ENCODE results near the gene FOSL2. TPM values are rescaled to one million over a fixed set of nuclear protein-coding genes. Genes with fewer than 3 reads are reported as not detected.

FOSL2 gene
- total and polyA plus RNA-seq, 8 donors: 10.0 to 39.1 (median 21.1) TPM

DNA sequence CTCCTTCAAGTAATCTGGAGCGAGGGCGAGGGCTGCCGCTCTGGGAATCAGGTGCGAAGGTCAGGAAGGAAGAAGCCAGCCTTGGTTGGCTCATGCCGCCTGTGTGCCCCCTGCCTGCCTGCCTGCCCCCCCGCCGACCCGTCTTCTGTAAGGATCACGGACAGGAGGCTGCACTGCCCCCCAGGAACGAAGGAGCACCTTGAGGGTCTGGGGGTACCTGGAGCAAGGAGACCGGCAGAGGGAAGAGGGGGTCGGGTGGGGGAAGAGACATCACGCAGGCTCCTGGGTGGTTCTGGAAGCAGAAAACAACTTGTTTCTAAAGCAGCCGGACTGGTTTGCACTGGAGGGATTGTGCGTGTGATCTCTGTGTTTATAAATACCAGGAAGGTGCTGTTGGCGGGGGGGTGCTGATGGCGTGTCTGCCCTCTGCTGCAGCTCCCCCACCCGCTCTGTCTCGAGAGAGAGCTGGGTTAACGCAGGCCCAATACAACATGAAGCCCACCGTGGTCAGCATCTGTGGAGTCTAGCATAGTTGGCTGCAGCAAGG lies 1.7 kb downstream of the FOSL2 start:
- peaks cover 0 to 32% (median 19%) of the 10 kb centered on the region in 3 donors for H3K4me1 ChIP-seq
- DNase-seq (peak; percentile 55 to 83 (median 67)), FAIRE-seq (no peak), ATAC-seq (peak in 1 of 4 donors; percentile 7)
- intact Hi-C loops (cut with DNase I): no loop called here
- H3K27me3 ChIP-seq: no peaks in the 10 kb centered on the region
- 2 to 5% methylated on average over 21 of the region's 21 CpGs for WGBS, 2 donors
- H3K4me3 ChIP-seq: peak overlapping the region; percentile 66 to 87 (median 77)
- TF ChIP-seq, protein P1, sequence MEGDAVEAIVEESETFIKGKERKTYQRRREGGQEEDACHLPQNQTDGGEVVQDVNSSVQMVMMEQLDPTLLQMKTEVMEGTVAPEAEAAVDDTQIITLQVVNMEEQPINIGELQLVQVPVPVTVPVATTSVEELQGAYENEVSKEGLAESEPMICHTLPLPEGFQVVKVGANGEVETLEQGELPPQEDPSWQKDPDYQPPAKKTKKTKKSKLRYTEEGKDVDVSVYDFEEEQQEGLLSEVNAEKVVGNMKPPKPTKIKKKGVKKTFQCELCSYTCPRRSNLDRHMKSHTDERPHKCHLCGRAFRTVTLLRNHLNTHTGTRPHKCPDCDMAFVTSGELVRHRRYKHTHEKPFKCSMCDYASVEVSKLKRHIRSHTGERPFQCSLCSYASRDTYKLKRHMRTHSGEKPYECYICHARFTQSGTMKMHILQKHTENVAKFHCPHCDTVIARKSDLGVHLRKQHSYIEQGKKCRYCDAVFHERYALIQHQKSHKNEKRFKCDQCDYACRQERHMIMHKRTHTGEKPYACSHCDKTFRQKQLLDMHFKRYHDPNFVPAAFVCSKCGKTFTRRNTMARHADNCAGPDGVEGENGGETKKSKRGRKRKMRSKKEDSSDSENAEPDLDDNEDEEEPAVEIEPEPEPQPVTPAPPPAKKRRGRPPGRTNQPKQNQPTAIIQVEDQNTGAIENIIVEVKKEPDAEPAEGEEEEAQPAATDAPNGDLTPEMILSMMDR (IDR thresholded peaks at IDR 0.05): no peak
- no peaks in the 10 kb centered on the region for H3K9me3 ChIP-seq
- H3K27ac ChIP-seq: peak overlapping the region; percentile 94 to 100 (median 100)
- H3K36me3 ChIP-seq: no peaks in the 10 kb centered on the region

DNA sequence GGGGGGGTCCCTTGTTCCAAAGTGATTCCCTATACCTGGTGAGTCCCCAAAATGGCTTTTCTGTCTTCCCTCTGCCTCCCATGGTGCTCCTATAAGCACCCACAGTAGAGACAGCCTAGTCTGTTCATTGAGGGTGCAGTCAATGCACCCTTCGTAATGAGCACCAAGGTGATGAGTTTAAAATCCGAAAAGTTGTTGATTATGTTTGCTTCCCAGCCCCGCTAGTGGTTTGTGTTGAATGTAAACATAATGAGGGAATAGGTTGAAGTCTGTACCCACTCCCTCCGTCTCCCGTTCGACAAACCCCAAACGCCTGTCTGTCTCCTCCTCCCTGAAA lies 2.3 kb downstream of the FOSL2 start:
- no peaks in the 10 kb centered on the region for H3K36me3 ChIP-seq
- H3K4me1 ChIP-seq: peaks cover 0 to 29% (median 19%) of the 10 kb centered on the region in 3 donors
- no peaks in the 10 kb centered on the region for H3K9me3 ChIP-seq
- intact Hi-C loops (cut with DNase I): no loop called here
- DNase-seq (no peak), FAIRE-seq (no peak), ATAC-seq (no peak)
- 4 to 5% methylated on average over 7 of the region's 7 CpGs for WGBS, 2 donors
- peak overlapping the region; percentile 94 to 100 (median 100) for H3K27ac ChIP-seq
- H3K4me3 ChIP-seq: peak overlapping the region; percentile 66 to 87 (median 77)
- no peaks in the 10 kb centered on the region for H3K27me3 ChIP-seq
- TF ChIP-seq, protein P1 (IDR thresholded peaks at IDR 0.05): no peak

DNA sequence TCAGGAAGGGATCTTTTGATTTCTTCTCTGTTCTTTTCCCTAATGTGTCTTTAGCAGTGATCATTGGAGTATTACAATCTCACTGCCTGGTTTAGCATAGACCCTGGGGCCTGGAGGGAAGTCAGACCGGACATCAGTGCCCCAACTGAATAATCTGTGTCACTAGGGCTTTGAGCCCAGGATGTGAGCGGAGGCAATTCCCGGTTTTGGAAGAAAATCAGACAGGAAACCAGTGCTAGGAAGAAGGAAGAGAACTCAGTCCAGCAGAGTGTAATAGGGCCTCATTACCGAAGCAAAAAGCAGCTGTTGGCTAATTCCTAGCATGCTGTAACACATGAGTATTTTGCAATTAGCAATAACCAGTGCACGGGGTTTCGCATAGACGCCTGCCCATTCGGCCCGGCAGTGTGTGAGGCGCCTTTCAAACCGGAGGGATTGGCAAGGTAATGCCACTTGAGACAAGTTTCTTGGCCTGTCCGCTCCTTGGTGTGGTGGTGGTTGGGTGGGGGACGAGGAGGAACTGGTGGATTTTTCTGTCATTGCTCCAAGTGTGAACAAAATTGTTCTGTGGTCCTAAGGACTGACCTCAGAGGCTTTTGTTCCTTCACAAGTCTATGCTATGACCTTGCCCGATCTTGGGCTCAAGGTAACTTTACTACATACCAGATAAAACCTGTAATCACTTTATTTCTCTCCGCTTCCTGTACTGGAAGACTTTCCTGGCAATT lies 2.8 kb downstream of the FOSL2 start:
- peak in 4 of 6 donors; percentile 39 to 69 (median 53) for DNase-seq
- 8 to 14% methylated on average over 15 of the region's 15 CpGs for WGBS, 2 donors
- H3K4me1 ChIP-seq: peaks cover 0 to 29% (median 19%) of the 10 kb centered on the region in 3 donors
- TF ChIP-seq, protein P1 (IDR thresholded peaks at IDR 0.05): no peak
- ATAC-seq: peak in 2 of 4 donors; percentile 1 to 3
- no peak for FAIRE-seq
- no peaks in the 10 kb centered on the region for H3K9me3 ChIP-seq
- intact Hi-C loops (cut with DNase I): no loop called here
- H3K36me3 ChIP-seq: no peaks in the 10 kb centered on the region
- peak overlapping the region; percentile 66 to 87 (median 77) for H3K4me3 ChIP-seq
- peak overlapping the region; percentile 94 to 100 (median 100) for H3K27ac ChIP-seq
- H3K27me3 ChIP-seq: no peaks in the 10 kb centered on the region

DNA sequence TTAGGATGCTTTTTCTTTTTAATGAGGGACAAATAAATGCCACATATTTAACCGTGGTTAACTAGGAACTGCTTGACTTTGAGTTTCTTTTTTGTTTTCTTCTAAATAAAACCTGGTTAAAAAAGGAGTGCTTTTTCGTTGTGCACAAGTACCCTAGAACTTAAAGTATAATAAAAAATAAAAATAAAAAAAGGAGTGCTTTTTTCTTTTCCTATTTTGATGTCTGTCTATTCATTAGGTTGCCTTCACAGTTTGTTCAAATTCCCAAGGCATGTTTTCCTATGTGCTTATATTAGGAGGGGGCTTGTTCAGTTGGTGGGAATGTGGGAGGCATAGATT lies 4.4 kb downstream of the FOSL2 start:
- intact Hi-C loops (cut with DNase I): no loop called here
- DNase-seq: no peak
- H3K36me3 ChIP-seq: no peaks in the 10 kb centered on the region
- TF ChIP-seq, protein P1 (IDR thresholded peaks at IDR 0.05): no peak
- peaks cover 0 to 29% (median 19%) of the 10 kb centered on the region in 3 donors for H3K4me1 ChIP-seq
- FAIRE-seq: no peak
- H3K9me3 ChIP-seq: no peaks in the 10 kb centered on the region
- H3K27ac ChIP-seq: peak overlapping the region in 2 of 4 donors; percentile 41 to 61
- H3K4me3 ChIP-seq: peak overlapping the region in 1 of 4 donors; percentile 27
- no peaks in the 10 kb centered on the region for H3K27me3 ChIP-seq
- no peak for ATAC-seq
- WGBS, 2 donors: 35 to 37% methylated on average over 2 of the region's 2 CpGs

All from pancreas (tissue), 10 donors.